IMR-90 (cell line): ENCODE data around the gene TDRD7. TPM values are rescaled to one million over a fixed set of nuclear protein-coding genes. Genes with fewer than 3 reads are reported as not detected.

ENCODE experiments used
- ATAC-seq: fragments of 200-7000 bp; cut with Tn5 transposase; 2 replicates; pipeline ENCODE4 v1.9.1; 2020; ENCODE audit warnings: low read depth, mild to moderate bottlenecking, moderate library complexity
- BruUV-seq: library from RNA; stranded (reverse); fragments of 400-500 nt; replicated peaks from 2 replicates; lab custom pipeline; 2021; lab: Mats Ljungman, UMichigan
- CTCF ChIA-PET: fragments of 300-600 bp; formaldehyde crosslinking; extraction: SDS; loops from one replicate; lab custom pipeline; 2021; ENCODE audit warnings: antibody characterized with exemption; lab: Yijun Ruan, JAX
- POLR2A ChIA-PET: fragments of 300-600 bp; sonication (Branson Sonifier 250); formaldehyde crosslinking; loops from one replicate; lab custom pipeline; 2022; ENCODE audit warnings: antibody characterized with exemption; ENCODE audit not compliant: unreplicated experiment; lab: Charles Lee
- DNase-seq: peaks from one replicate; pipeline ENCODE4 v3.0.0; 2013
- H2AFZ ChIP-seq: replicated peaks from 2 replicates; pipeline ENCODE3; 2013; ENCODE audit warnings: low read length, mild to moderate bottlenecking; ENCODE audit not compliant: poor library complexity
- H2AK5ac ChIP-seq: 2 replicates; pipeline ENCODE4 v1.6.1; 2013; ENCODE audit warnings: low read depth, low read length, inconsistent platforms
- H2AK9ac ChIP-seq: replicated peaks from 2 replicates; pipeline ENCODE3; 2013; ENCODE audit warnings: mild to moderate bottlenecking, low read depth, low read length, moderate library complexity; ENCODE audit not compliant: poor library complexity
- H2BK120ac ChIP-seq: 2 replicates; pipeline ENCODE4 v1.6.1; 2013; ENCODE audit warnings: low read depth, low read length, inconsistent platforms
- H2BK15ac ChIP-seq: 3 replicates; pipeline ENCODE4 v1.6.1; 2013; ENCODE audit warnings: low read depth, low read length, inconsistent platforms
- H2BK20ac ChIP-seq: 2 replicates; pipeline ENCODE4 v1.6.1; 2013; ENCODE audit warnings: low read depth, mild to moderate bottlenecking, inconsistent platforms, low read length, moderate library complexity
- H2BK5ac ChIP-seq: 2 replicates; pipeline ENCODE4 v1.6.1; 2013; ENCODE audit warnings: mild to moderate bottlenecking, low read depth, low read length, inconsistent platforms; ENCODE audit not compliant: poor library complexity, severe bottlenecking
- H3K14ac ChIP-seq: replicated peaks from 2 replicates; pipeline ENCODE4 v1.6.1; 2013; ENCODE audit warnings: low read depth, low read length, inconsistent platforms
- H3K18ac ChIP-seq: 2 replicates; pipeline ENCODE4 v1.6.1; 2013; ENCODE audit warnings: low read depth, low read length, control low read depth
- H3K23ac ChIP-seq: 2 replicates; pipeline ENCODE4 v1.6.1; 2013; ENCODE audit warnings: low read depth, low read length, inconsistent platforms
- H3K27ac ChIP-seq: 2 replicates; pipeline ENCODE4 v1.5.1; 2013; ENCODE audit warnings: mild to moderate bottlenecking, control low read depth, low read length; ENCODE audit not compliant: insufficient read depth
- H3K27me3 ChIP-seq: 2 replicates; pipeline ENCODE4 v1.6.1; 2013; ENCODE audit warnings: low read length; ENCODE audit not compliant: control insufficient read depth, insufficient read depth
- H3K36me3 ChIP-seq: 2 replicates; pipeline ENCODE4 v1.6.1; 2013; ENCODE audit warnings: low read length, mixed read lengths; ENCODE audit not compliant: control insufficient read depth, insufficient read depth
- H3K4ac ChIP-seq: 2 replicates; pipeline ENCODE4 v1.6.1; 2013; ENCODE audit warnings: low read depth, low read length, inconsistent platforms
- H3K4me1 ChIP-seq: 2 replicates; pipeline ENCODE4 v1.6.1; 2013; ENCODE audit warnings: low read length, mixed read lengths; ENCODE audit not compliant: control insufficient read depth, insufficient read depth
- H3K4me2 ChIP-seq: 2 replicates; pipeline ENCODE4 v1.6.1; 2013; ENCODE audit warnings: low read depth, mild to moderate bottlenecking, control low read depth, low read length, moderate library complexity
- H3K4me3 ChIP-seq: 2 replicates; pipeline ENCODE4 v1.5.1; 2013; ENCODE audit warnings: low read depth, mild to moderate bottlenecking, control low read depth, low read length, moderate library complexity; ENCODE audit not compliant: insufficient read depth
- H3K56ac ChIP-seq: 2 replicates; pipeline ENCODE4 v1.6.1; 2013; ENCODE audit warnings: low read length, inconsistent platforms; ENCODE audit not compliant: insufficient read depth; ENCODE audit errors: extremely low read depth
- H3K79me1 ChIP-seq, 2 experiments: 2 replicates each; pipeline ENCODE4 v1.6.1; 2013; ENCODE audit warnings: low read length in 2 of 2, inconsistent platforms in 1 of 2, low read depth in 1 of 2
- H3K9ac ChIP-seq: 2 replicates; pipeline ENCODE4 v1.6.1; 2013; ENCODE audit warnings: low read depth, low read length, control low read depth
- H3K9me1 ChIP-seq: 2 replicates; pipeline ENCODE4 v1.6.1; 2013; ENCODE audit warnings: low read length, inconsistent platforms; ENCODE audit not compliant: insufficient read depth
- H3K9me3 ChIP-seq: 2 replicates; pipeline ENCODE4 v1.6.1; 2013; ENCODE audit warnings: low read length; ENCODE audit not compliant: control insufficient read depth, insufficient read depth
- H4K20me1 ChIP-seq: 2 replicates; pipeline ENCODE4 v1.6.1; 2013; ENCODE audit warnings: low read length, inconsistent platforms; ENCODE audit not compliant: insufficient read depth
- H4K5ac ChIP-seq: 2 replicates; pipeline ENCODE4 v1.6.1; 2013; ENCODE audit warnings: mild to moderate bottlenecking, low read depth, low read length, control low read depth
- H4K8ac ChIP-seq, 2 experiments: 2 replicates each; pipeline ENCODE4 v1.6.1; 2013; ENCODE audit warnings: low read depth in 2 of 2, low read length in 2 of 2, control low read depth in 1 of 2, inconsistent platforms in 1 of 2
- H4K91ac ChIP-seq: 2 replicates; pipeline ENCODE4 v1.6.1; 2013; ENCODE audit warnings: low read depth, low read length, inconsistent platforms; ENCODE audit not compliant: insufficient read depth
- BHLHE40 ChIP-seq: fragments of 150-350 bp; IDR thresholded peaks from 2 replicates; pipeline ENCODE4 v1.6.1; 2016; ENCODE audit warnings: mild to moderate bottlenecking, low read depth, low read length
- CEBPB ChIP-seq: IDR thresholded peaks from 2 replicates; pipeline ENCODE4 v1.6.1; 2012; ENCODE audit warnings: low read depth, low read length, improper control_type of control experiment
- CHD1 ChIP-seq: IDR thresholded peaks from 2 replicates; pipeline ENCODE4 v1.6.1; 2012; ENCODE audit warnings: low read depth, low read length, improper control_type of control experiment
- CTCF ChIP-seq: conservative IDR thresholded peaks from 2 replicates; pipeline ENCODE4 v1.5.1; 2012; ENCODE audit warnings: mild to moderate bottlenecking, low read depth, low read length, improper control_type of control experiment
- ELK1 ChIP-seq: fragments of 150-350 bp; IDR thresholded peaks from 2 replicates; pipeline ENCODE4 v1.6.1; 2016; ENCODE audit warnings: low read depth, mild to moderate bottlenecking, low read length, moderate library complexity, borderline replicate concordance
- FOS ChIP-seq: fragments of 150-350 bp; IDR thresholded peaks from 2 replicates; pipeline ENCODE4 v1.6.1; 2016; ENCODE audit warnings: low read depth, low read length
- MAFK ChIP-seq: IDR thresholded peaks from 2 replicates; pipeline ENCODE4 v1.6.1; 2012; ENCODE audit warnings: low read depth, low read length, improper control_type of control experiment
- MAZ ChIP-seq: IDR thresholded peaks from 2 replicates; pipeline ENCODE4 v1.6.1; 2012; ENCODE audit warnings: low read depth, mild to moderate bottlenecking, low read length, improper control_type of control experiment, moderate library complexity, borderline replicate concordance
- MXI1 ChIP-seq: IDR thresholded peaks from 2 replicates; pipeline ENCODE4 v1.6.1; 2012; ENCODE audit warnings: low read depth, mild to moderate bottlenecking, low read length, moderate library complexity, borderline replicate concordance
- NFE2L2 ChIP-seq: fragments of 150-350 bp; IDR thresholded peaks from 2 replicates; pipeline ENCODE4 v1.6.1; 2016; ENCODE audit warnings: low read depth, mild to moderate bottlenecking, low read length
- POLR2A ChIP-seq: IDR thresholded peaks from 2 replicates; pipeline ENCODE4 v1.6.1; 2012; ENCODE audit warnings: mild to moderate bottlenecking, low read depth, low read length
- RAD21 ChIP-seq: IDR thresholded peaks from 2 replicates; pipeline ENCODE4 v1.6.1; 2012; ENCODE audit warnings: low read length, improper control_type of control experiment
- RCOR1 ChIP-seq: IDR thresholded peaks from 2 replicates; pipeline ENCODE4 v1.6.1; 2012; ENCODE audit warnings: mild to moderate bottlenecking, low read length, improper control_type of control experiment; ENCODE audit not compliant: insufficient replicate concordance
- RFX5 ChIP-seq: IDR thresholded peaks from 2 replicates; pipeline ENCODE4 v1.8.0; 2012; ENCODE audit warnings: low read depth, mild to moderate bottlenecking, low read length, moderate library complexity
- SMC3 ChIP-seq: fragments of 150-350 bp; IDR thresholded peaks from 2 replicates; pipeline ENCODE4 v1.6.1; 2016; ENCODE audit warnings: low read depth, mild to moderate bottlenecking, antibody characterized with exemption, low read length, moderate library complexity
- USF2 ChIP-seq: fragments of 150-350 bp; IDR thresholded peaks from 2 replicates; pipeline ENCODE4 v1.6.1; 2017; ENCODE audit warnings: mild to moderate bottlenecking, antibody characterized with exemption, low read length, low read depth
- WGBS, 2 experiments: methylation state at CpG; one replicate each; pipeline versions ENCODE4 v1.1.5 to v1.1.7; 2013; ENCODE audit warnings: missing lambda C conversion rate in 2 of 2; ENCODE audit not compliant: insufficient read length in 1 of 2; ENCODE audit errors: extremely low coverage in 2 of 2; 5-methylcytosine and 5-hydroxymethylcytosine counted together
- dilution Hi-C: fragments of 300-500 bp; cut with HindIII; formaldehyde crosslinking; loops from one replicate; pipeline ENCODE4 v1.14.3; 2018; ENCODE audit warnings: low sequenced_read_pairs; ENCODE audit not compliant: unreplicated experiment
- in situ Hi-C: fragments of 300-500 bp; cut with MboI; formaldehyde crosslinking; loops from 3 replicates; pipeline ENCODE4 v1.14.3; 2019; ENCODE audit warnings: low sequenced_read_pairs, inconsistent platforms, mixed read lengths
- intact Hi-C: fragments of 100-400 bp; cut with micrococcal nuclease; formaldehyde crosslinking; loops from 2 replicates; pipeline ENCODE4 v1.10.0; 2022
- polyA plus RNA-seq, 3 experiments: library from polyadenylated mRNA; depleted of rRNA; stranded (reverse); fragments of >200 nt; gene quantifications; 2 replicates each; pipeline ENCODE4 v1.2.3, GENCODE V29; 2012; ENCODE audit warnings: low replicate concordance in 1 of 3
- total RNA-seq: library from RNA; depleted of rRNA; stranded (reverse); fragments of >200 nt; gene quantifications from 2 replicates; pipeline ENCODE4 v1.2.3, GENCODE V29; 2012

Gene TDRD7
- total and polyA plus RNA-seq, 2 of the 4 experiments (the other 2 are of a cell fraction): 4.4 to 9.7 TPM

GRCh38 chr9:97536480-97536879, 124.6 kb downstream of the TDRD7 start:
- no peak overlapping the region for H2AK5ac ChIP-seq
- H3K14ac ChIP-seq: no peak overlapping the region
- peaks cover 7% of the 10 kb centered on the region for H3K4me1 ChIP-seq
- H3K36me3 ChIP-seq: peaks cover 2% of the 10 kb centered on the region; the same call in 1 of the 2 replicates
- no peak overlapping the region for H3K4me2 ChIP-seq
- TF ChIP-seq RCOR1 (no peak), CHD1 (no peak), ELK1 (no peak), RFX5 (no peak), MAFK (no peak), CTCF (no peak), MAZ (no peak), NFE2L2 (no peak), MXI1 (no peak), FOS (no peak), BHLHE40 (no peak), RAD21 (no peak), POLR2A (no peak), CEBPB (no peak), USF2 (no peak), SMC3 (no peak)
- H2AFZ ChIP-seq: no peak overlapping the region
- H4K20me1 ChIP-seq: no peaks in the 10 kb centered on the region
- BruUV-seq: no TSS peak
- H3K18ac ChIP-seq: no peak overlapping the region
- H3K27me3 ChIP-seq: no peaks in the 10 kb centered on the region
- intact Hi-C loops (no loop called here), dilution Hi-C loops (no loop called here), in situ Hi-C loops (no loop called here)
- H3K4ac ChIP-seq: no peak overlapping the region
- 0 out of 2 replicates have a peak, but pooled peaks cover 4% of the 10 kb centered on the region for H3K9me3 ChIP-seq
- CTCF ChIA-PET: no interaction called here
- POLR2A ChIA-PET: no interaction called here
- no CpG with 5 or more reads among the region's 9 CpGs for WGBS, 2 experiments
- H2BK20ac ChIP-seq: no peak overlapping the region
- H3K56ac ChIP-seq: no peak overlapping the region
- H3K9ac ChIP-seq: no peak overlapping the region
- peaks cover 2% of the 10 kb centered on the region for H3K9me1 ChIP-seq
- H2AK9ac ChIP-seq: no peak overlapping the region
- no peak overlapping the region for H3K4me3 ChIP-seq
- no peak overlapping the region for H3K27ac ChIP-seq
- no peak overlapping the region for H2BK15ac ChIP-seq
- no peak overlapping the region for H2BK5ac ChIP-seq
- H4K91ac ChIP-seq: no peak overlapping the region
- no peak overlapping the region for H3K23ac ChIP-seq
- DNase-seq: no peak
- H3K79me1 ChIP-seq: no peaks in the 10 kb centered on the region
- H2BK120ac ChIP-seq: no peak overlapping the region
- no peak overlapping the region for H4K8ac ChIP-seq
- no peak for ATAC-seq
- H4K5ac ChIP-seq: no peak overlapping the region
